HG03045 (cell line): ENCODE data around the gene AQP11.

Experiments
- ATAC-seq: cut with Tn5 transposase; IDR thresholded peaks from one replicate; pipeline ENCODE4 v1.9.1; 2021; ENCODE audit warnings: mild to moderate bottlenecking, moderate library complexity; ENCODE audit not compliant: unreplicated experiment

Gene AQP11

DNA sequence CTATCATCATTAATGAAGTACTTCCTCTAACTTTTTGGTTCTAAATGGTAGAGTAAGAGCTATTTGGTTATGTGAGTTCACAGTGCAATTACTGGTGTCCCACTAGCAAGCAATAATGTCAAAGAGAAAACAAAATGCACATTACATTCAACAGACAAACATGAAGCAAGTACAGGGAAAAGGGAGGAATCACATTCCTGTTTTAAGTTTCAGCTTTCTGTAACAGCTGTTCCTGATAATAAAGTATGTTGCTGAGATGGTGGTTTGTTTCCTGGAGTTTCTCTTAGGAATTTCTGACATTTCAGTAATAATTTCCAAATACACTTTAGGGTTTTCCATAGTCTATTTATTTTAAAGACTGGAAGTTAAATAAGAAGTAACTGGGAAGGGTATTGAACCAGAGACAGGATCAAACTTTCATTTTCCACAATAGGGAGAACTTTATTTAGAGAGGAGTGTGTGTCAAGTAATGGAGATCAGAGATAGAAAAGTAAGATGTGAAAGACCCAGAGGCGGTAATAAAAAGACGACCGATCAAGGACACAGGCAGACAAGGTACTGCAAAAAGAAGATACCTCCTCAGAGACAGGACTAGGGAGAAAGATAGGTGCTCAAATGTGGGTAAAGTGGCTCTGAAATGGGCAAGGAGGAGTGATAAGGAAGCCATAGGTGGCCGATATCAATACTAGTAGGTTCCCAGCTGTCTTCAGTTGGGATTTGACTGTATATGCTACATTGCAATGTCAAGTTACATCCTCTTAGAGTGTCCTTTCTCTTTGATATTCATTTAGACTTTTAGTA is 68.7 kb downstream of the AQP11 start:
- ATAC-seq: no peak
